Measurements from ENCODE around the gene TFEB.

Gene TFEB

GRCh38 chr6:41722969-41723529 lies 12.4 kb downstream of the TFEB start:
- no peak for DNase-seq (ENCODE audit: low read depth)

GRCh38 chr6:41721414-41721813 lies 14.0 kb downstream of the TFEB start:
- DNase-seq (ENCODE audit: low read depth), result no peak

GRCh38 chr6:41720783-41721182 lies 14.6 kb downstream of the TFEB start:
- DNase-seq (ENCODE audit: low read depth), result no peak

GRCh38 chr6:41720262-41720620 lies 15.2 kb downstream of the TFEB start:
- no peak for DNase-seq (ENCODE audit: low read depth)

- no peak for DNase-seq (ENCODE audit: low read depth)
These were observed 15.8 kb downstream of the TFEB start for GRCh38 chr6:41719436-41720261.

- no peak for DNase-seq (ENCODE audit: low read depth)
These were observed 16.6 kb downstream of the TFEB start for GRCh38 chr6:41718828-41719227.

GRCh38 chr6:41717392-41717736 lies 18.0 kb downstream of the TFEB start:
- DNase-seq (ENCODE audit: low read depth), result no peak

GRCh38 chr6:41716516-41717391 lies 18.7 kb downstream of the TFEB start:
- DNase-seq (ENCODE audit: low read depth), result no peak

GRCh38 chr6:41715795-41716515 lies 19.5 kb downstream of the TFEB start:
- no peak for DNase-seq (ENCODE audit: low read depth)

- no peak for DNase-seq (ENCODE audit: low read depth)
These were observed 20.7 kb downstream of the TFEB start for GRCh38 chr6:41714556-41715273.

GRCh38 chr6:41713650-41714291 lies 21.6 kb downstream of the TFEB start:
- no peak for DNase-seq (ENCODE audit: low read depth)

- no peak for DNase-seq (ENCODE audit: low read depth)
These were observed 22.2 kb downstream of the TFEB start for GRCh38 chr6:41713159-41713649.

- DNase-seq (ENCODE audit: low read depth), result no peak
These were observed 22.7 kb downstream of the TFEB start for GRCh38 chr6:41712651-41713103.

- DNase-seq (ENCODE audit: low read depth), result no peak
These were observed 23.9 kb downstream of the TFEB start for GRCh38 chr6:41711323-41712038.

- DNase-seq (ENCODE audit: low read depth), result no peak
These were observed 26.0 kb downstream of the TFEB start for GRCh38 chr6:41709375-41709774.

GRCh38 chr6:41708856-41709255 lies 26.6 kb downstream of the TFEB start:
- no peak for DNase-seq (ENCODE audit: low read depth)

GRCh38 chr6:41707565-41708200 lies 27.7 kb downstream of the TFEB start:
- DNase-seq (ENCODE audit: low read depth), result no peak

- no peak for DNase-seq (ENCODE audit: low read depth)
These were observed 28.4 kb downstream of the TFEB start for GRCh38 chr6:41706876-41707564.

All from non-pigmented ciliary epithelial cell (primary cell).